ENCODE data around the gene CDK16. TPM values are rescaled to one million over a fixed set of nuclear protein-coding genes. Genes with fewer than 3 reads are reported as not detected.

The CDK16 gene
- total and polyA plus RNA-seq, 2 of the 13 experiments (the other 11 are each of a cell fraction or from before 2014, with no cell fraction given), result 64.5 to 225 TPM

- TF ChIP-seq AHDC1 (CRISPR knock-in tag; IDR thresholded peaks at IDR 0.05; ENCODE audit: borderline replicate concordance) (no peak), ELF4 (CRISPR knock-in tag; IDR thresholded peaks at IDR 0.05; ENCODE audit: borderline replicate concordance) (no peak), ZNF138 (CRISPR knock-in tag; IDR thresholded peaks at IDR 0.05; ENCODE audit: low read depth) (no peak)
Observed at GRCh38 chrX:47228550-47229270, 10.2 kb downstream of the CDK16 start (continued).

GRCh38 chrX:47229427-47229826 is 10.9 kb downstream of the CDK16 start:
- DNase-seq (ENCODE audit: low spot score) (no peak), FAIRE-seq (no peak), ATAC-seq (no peak)
- H3K9me3 ChIP-seq (ENCODE audit: low read length), result no peaks in the 10 kb centered on the region
- BruUV-seq (replicated peaks), result no TSS peak
- no CpG with 5 or more reads among the region's 6 CpGs for WGBS (ENCODE audit: low lambda C conversion rate)
- H3K4me1 ChIP-seq (ENCODE audit: insufficient read depth, low read length), result peaks cover 13% of the 10 kb centered on the region
- no peaks in the 10 kb centered on the region for H4K20me1 ChIP-seq (ENCODE audit: insufficient read depth, low read length)
- peaks cover 8% of the 10 kb centered on the region for H3K79me2 ChIP-seq (ENCODE audit: insufficient read depth, low read length)
- CTCF ChIA-PET (ENCODE audit: low intra/inter-chr PET ratio, low total read pairs), result no interaction called here
- no peak overlapping the region for H3K9ac ChIP-seq (ENCODE audit: insufficient read depth, low read depth, low read length)
- no peak overlapping the region for H3K27ac ChIP-seq (ENCODE audit: extremely low read length, insufficient read depth, low read length)
- H3K36me3 ChIP-seq (replicated peaks in 1 of 2; ENCODE audit: control insufficient read depth in 1 of 2, insufficient read depth in 2 of 2, low read length in 2 of 2), result peaks cover 8 to 25% of the 10 kb centered on the region in 2 experiments; a peak in 4 of 5 replicates
- no peak overlapping the region for H2AFZ ChIP-seq (ENCODE audit: low read length)
- H3K27me3 ChIP-seq (ENCODE audit: control insufficient read depth in 1 of 2, insufficient read depth in 2 of 2, low read length in 2 of 2), result no peaks in the 10 kb centered on the region; a peak in 1 of 5 replicates
- intact Hi-C loops (cut with micrococcal nuclease; ENCODE audit: unreplicated experiment), result no loop called here
- H3K4me3 ChIP-seq (replicated peaks in 1 of 3; ENCODE audit: insufficient read depth in 1 of 3, low read depth in 2 of 3, low read length in 3 of 3), result no peak overlapping the region
- POLR2A ChIA-PET, result interaction anchor here (1.1 to 1.3 kb wide), 2 partner anchors 10 to 12 kb away, joined by 4 to 6 read pairs; no protein-coding TSS in a partner anchor
- no peak overlapping the region for H3K4me2 ChIP-seq (ENCODE audit: low read depth, low read length)
- in situ Hi-C loops (cut with HindIII; ENCODE audit: extremely low pct_ligation_motif_present, low pct_unique_long_range_greater_than_20kb), result no loop called here
- TF ChIP-seq, protein P1, sequence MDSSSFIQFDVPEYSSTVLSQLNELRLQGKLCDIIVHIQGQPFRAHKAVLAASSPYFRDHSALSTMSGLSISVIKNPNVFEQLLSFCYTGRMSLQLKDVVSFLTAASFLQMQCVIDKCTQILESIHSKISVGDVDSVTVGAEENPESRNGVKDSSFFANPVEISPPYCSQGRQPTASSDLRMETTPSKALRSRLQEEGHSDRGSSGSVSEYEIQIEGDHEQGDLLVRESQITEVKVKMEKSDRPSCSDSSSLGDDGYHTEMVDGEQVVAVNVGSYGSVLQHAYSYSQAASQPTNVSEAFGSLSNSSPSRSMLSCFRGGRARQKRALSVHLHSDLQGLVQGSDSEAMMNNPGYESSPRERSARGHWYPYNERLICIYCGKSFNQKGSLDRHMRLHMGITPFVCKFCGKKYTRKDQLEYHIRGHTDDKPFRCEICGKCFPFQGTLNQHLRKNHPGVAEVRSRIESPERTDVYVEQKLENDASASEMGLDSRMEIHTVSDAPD (CRISPR knock-in tag; IDR thresholded peaks at IDR 0.05), result no peak
- no peak for TF ChIP-seq POLR2AphosphoS2 (IDR thresholded peaks at IDR 0.05; ENCODE audit: low read depth, low read length)
- TF ChIP-seq KLF9 (CRISPR knock-in tag; IDR thresholded peaks at IDR 0.05; ENCODE audit: low read depth), result no peak
- no peak for TF ChIP-seq DMAP1 (CRISPR knock-in tag; IDR thresholded peaks at IDR 0.05)
- TF ChIP-seq, protein P2, sequence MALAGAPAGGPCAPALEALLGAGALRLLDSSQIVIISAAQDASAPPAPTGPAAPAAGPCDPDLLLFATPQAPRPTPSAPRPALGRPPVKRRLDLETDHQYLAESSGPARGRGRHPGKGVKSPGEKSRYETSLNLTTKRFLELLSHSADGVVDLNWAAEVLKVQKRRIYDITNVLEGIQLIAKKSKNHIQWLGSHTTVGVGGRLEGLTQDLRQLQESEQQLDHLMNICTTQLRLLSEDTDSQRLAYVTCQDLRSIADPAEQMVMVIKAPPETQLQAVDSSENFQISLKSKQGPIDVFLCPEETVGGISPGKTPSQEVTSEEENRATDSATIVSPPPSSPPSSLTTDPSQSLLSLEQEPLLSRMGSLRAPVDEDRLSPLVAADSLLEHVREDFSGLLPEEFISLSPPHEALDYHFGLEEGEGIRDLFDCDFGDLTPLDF (CRISPR knock-in tag; IDR thresholded peaks at IDR 0.05), result no peak
- no peak for TF ChIP-seq SAP130 (CRISPR knock-in tag; IDR thresholded peaks at IDR 0.05; ENCODE audit: low read depth)
- TF ChIP-seq HDAC6 (IDR thresholded peaks at IDR 0.05; ENCODE audit: low read depth, low read length), result no peak
- no peak for TF ChIP-seq TBX3 (IDR thresholded peaks at IDR 0.05; ENCODE audit: borderline replicate concordance)
- no peak for TF ChIP-seq CHD4 (IDR thresholded peaks at IDR 0.05; ENCODE audit: borderline replicate concordance, low read length)
- no peak for TF ChIP-seq ZNF550 (CRISPR knock-in tag; IDR thresholded peaks at IDR 0.05; ENCODE audit: borderline replicate concordance)
- TF ChIP-seq POGZ (CRISPR knock-in tag; IDR thresholded peaks at IDR 0.05), result no peak

Data from HepG2 (cell line).